HPDE6-E6E7 (cell line): ENCODE results near the gene CCDC197.

ENCODE experiments used
- DNase-seq: peaks from one replicate; pipeline ENCODE4 v3.0.0; 2011; ENCODE audit warnings: missing footprints; ENCODE audit errors: extremely low spot score

CCDC197 gene

DNA sequence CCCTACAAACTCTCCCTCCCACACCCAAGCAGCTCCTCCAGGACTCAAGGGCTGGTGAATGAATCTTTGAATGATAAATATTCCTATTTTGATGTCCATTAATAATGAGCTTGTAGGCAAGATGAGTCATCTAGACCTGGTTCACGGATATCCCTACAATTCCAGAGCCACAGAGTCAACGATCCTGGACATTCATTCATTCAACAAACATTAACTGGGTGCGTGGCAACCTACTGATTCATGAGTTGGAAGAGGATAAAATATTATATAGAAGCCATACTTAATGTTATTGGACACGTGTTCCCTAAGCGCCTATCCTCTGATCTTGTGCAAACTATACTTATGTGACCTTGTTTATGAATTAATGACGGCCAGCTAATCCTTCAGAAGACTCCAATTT, 28.6 kb downstream of the CCDC197 start:
- DNase-seq, result no peak

DNA sequence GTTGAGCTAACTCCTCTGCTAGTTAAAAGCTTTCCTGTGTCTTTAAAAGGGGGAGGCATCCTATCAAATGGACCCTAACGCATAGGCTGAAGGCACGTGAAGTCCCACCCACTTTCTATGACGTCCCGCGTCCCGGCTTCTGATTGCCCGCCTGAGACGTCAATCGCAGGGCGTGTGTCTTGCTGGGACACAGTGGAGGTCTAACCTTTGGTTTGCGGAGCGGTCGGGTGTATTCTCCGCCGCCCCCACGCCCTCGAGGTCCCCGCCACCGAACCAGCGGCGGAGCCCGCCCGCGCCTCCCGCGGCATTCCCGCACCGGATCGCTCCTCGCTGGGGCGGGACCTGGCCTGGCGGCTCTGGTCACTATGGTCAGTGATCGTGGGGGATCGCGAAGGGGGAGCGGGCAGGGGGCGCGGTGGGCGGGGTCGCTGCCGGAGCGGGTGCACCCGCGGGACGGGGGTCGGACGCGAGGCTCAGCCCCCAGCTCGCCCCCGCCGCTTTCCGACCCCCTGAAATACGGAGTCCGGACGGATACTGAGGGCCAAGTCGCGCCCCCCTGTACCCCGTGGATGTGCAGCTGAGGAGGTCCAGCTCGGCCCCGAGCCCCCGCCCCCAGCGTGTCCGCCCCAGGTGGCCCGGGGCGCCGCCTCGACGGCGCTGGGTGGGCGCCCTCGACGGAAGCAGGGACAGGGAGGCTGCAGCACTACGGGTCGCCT, 29.2 kb downstream of the CCDC197 start, which contains the start of gene OTUB2:
TSS of gene OTUB2 (plus strand) at position 168 of the 716 bp plus-strand sequence. CDS start at position 366, 198 bp downstream.
- peak; percentile 100 for DNase-seq

DNA sequence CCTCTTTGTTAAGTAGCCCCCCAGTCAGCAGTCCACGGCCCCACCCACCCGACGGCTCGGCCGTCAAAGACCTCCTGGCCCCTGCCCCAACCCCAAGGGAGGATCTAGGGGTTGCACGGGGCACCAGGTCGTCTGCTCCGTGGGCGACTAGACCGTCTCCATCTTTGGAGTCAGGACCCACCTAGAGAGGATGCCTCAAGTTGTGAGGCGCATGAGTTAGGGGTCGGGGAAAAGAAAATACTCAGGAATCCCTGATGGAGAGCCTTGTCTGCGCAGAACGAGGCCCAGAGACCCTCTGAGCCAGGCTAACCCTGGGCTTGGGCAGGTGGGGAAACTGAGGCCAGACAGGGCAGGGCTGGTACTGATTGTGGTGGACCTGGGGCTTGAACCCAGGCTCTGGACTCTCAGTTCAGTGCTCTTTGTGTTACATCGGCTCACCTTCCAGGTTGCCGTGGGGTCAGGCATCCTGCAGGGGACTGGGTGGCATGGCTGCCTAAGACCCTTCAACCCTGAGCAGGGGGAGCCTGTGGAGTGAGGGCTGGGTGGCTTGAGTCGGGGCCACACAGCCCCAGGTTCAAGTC, 29.9 kb downstream of the CCDC197 start:
- no peak for DNase-seq

DNA sequence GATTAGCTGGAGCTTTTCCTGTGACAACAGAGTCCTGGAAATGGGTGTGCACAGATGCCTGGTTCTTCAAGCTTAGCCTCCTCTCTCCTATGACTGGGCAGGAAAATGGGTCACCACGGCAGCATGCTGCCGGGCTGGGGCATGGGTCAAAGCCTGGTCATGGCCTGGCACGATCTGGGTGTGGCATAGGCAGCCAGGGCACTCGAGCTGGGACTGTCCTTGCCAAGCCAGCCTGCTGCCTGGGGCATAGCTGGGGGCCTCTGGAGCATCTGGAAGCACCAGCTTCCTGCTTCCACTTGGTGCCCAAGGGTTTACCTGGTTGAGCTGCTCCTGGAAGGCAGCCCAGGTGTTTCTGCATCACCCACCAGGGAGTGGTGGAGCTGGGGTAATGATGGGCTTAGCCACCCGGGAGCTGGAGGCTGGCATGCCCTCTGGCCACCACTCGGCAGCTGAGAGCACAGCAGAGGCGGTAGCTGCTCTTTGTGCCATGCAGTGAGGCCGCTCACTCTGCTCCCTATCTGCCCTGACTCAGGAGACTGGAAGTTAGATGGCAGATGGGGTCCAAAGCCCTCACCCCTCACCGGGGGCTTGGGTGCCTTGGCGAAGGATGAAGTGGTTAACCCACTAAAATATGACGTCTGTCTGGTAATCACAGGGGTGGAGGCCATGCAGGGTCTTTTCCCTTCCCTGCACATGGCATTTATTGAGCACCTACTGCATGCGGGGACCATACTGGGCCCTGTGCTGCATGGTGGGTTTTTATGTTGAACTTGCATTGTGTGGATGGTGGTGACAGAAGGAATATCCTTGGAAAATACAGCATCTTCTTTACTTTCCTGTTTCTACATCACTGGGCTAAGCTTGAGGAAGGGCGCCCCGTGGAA, 30.7 kb downstream of the CCDC197 start:
- peak; percentile 39 for DNase-seq

DNA sequence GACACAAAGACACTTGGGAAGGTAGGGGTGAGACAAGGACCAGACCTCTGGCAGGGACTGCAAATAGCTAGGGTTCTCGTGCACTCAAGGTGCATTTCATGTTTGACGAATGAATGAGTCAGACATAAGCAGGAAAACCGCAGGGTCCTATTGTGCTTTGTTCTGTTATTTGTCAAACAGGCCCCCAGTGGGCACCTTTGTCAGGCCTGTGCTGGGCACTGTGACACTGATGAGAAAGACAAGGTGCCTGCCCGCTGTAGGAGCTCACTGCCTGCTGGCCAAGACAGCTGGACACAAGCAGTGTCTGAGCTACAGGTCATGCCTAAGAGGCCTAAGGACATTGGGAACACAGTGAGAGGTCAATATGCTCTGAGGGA, 31.3 kb downstream of the CCDC197 start:
- DNase-seq, result peak; percentile 78

DNA sequence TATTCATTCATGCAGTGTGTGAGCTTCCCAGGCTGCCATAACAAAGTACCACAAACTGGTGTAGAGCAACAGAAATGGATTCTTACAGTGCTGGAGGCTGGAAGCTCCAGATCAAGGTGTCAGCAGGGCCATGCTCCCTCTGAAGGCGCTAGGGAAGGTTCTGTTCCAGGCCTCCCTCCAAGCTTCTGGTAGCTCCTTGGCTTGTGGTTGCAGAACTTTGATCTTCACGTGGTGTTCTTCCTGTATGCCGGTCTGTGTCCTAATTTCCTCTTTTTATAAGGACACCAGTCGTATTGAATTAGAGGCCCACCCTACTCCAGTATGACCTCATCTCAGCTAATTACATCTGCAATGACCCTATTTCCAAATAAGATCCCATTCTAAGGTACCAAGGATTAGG, 32.2 kb downstream of the CCDC197 start:
- no peak for DNase-seq

DNA sequence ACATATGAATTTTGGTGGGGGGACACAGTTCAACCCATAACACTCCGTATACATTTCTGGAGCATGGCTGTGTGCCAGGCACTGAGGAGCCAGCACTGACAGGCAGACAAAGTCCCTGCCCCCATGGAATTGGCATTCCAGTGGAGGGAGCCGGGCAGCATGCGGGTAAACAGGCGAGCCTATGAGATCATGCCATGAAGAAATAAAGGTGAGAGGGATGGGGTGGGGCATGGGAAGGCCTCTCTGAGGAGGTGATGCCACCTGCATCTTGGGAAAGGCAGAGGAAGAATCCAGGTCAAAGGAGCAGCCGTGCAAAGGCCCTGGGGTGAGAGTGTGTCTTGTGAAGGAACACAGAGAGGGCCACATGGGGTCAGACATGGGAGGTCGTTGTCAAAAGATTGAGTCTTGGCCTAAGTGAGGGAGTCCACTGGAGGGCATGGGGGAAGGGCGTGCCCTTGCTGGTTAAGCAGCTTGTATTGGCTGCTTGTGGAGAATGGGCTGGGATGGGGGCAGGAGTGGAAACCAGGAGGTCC, 32.6 kb downstream of the CCDC197 start:
- DNase-seq, result no peak

DNA sequence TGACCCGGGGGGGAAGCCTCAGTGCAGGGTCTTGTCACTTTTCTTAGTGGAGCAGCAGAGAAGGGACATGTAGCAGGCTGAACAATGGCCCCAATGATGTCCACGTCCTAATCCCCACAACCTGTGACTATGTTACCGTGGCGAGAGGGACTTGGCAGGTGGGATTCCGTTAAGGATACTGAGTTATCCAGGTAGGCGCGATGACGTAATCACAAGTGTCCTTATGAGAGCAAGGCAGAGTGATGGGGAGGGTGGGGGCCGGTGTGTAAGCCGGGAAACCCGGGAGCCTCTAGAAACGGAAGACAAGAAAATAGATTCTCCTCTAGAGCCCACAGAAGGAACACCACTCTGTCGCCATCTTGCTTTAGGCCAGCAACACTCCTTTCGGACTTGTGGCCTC, 33.5 kb downstream of the CCDC197 start:
- no peak for DNase-seq

DNA sequence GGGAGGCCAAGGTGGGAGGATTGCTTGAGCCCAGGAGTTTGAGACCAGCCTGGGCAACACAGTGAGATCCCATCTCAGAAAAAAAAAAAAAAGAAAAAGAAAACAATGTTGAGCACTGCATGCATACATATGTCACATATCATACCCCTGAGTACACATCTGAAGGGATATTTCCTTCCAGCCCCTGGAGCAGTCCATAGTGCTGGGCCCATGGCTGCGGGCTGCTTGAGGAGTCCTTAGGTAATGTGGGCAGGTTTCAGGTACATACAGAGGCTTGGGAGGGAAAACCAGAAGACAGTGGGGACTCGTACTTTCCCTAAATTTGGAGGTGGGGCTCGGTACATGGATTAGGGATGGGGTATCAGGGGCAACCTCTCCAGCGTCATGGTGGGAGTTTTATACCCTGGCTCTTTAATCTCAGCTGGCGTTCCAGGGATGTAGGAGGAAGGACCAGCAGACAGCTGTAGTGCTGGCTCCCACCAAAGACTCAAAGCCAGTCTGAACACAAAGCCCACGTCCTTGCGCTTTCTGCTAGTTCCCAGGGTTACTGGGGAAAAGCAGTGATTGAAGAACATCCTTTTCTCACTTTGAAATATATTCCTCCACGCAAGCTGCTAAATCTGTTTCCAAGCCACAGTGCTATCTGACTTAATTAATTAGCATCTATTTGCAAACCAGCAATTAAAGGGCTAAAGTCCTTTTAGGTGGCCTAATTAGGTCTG, 34.2 kb downstream of the CCDC197 start:
- DNase-seq, result no peak

DNA sequence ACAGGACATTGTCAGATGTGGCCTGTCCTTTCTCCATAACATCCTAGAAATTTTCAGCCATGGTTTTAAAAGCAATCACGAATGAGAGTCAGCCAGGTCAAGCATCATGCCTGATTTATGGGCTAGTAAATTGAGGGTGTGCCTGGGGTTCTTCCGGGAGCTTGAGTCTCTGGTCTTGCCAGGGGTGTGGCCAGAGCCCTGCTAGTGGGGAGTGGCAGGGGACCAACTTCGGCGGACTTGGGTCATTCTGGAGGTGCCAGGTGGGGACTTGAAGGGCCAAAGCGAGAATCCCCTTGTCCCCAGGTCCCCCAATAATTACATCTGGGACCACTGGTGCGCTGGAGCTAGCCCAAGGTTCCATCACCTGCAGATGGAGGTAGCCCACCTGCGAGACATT, 34.8 kb downstream of the CCDC197 start:
- DNase-seq, result no peak

DNA sequence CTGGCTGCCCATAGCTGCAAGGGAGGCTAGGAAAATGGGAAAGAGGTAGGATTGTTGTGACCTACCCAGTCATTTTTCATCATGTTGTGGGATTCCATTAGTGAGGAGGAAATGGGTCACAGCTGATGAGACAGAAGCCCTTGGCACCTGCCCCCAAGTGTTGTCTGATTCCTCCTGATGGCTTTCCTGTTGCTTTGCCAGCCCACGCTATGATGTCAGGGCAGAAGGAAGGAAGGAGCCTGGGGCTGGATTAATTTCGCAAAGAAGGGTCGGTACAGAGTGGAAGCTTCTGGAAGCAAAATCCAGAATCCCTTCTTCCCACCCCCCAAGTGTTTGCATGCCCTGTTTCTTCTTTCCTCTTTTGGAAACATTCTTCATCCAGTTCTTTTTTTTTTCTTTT, 37.8 kb downstream of the CCDC197 start:
- no peak for DNase-seq

DNA sequence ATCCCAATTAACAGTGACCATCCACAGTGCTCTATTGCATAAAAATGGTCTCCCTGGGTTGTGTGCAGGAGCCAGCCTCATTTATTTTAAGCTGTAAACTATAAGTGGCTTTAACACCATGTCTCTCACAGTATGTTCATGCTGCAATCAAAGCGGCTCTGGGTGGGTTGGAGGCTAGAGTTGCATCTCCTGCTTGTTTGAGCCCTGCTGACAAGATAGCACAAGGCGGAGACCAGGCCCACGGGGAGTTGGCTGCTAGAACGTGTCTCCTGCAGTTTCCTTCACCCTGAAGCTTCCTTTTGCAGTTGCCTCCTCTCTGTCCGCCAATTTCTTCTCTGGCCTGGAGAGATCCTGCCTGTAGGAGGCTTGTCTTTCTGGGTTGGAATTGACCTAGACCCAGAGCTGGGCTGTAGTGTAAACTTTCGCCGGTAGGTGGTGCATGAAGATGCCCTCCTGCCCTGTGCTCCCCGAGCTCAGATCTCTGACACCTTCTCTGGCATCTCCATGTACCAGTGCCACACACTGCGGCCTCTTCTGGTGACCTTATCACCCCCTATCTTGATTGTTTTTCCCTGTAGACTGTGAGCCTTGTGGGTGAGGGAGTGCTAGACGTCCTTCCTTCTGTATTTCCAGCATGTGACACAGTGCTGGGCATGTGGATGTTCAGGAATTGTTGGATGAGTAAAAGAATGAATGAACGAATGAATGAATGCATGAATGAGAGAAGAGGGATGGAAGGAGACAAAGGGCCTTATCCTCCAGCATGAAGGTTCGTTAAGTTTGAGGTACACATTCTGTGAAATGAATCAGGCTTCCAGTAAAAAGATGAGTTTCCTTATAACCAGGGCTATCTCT, 39.4 kb downstream of the CCDC197 start:
- peak; percentile 80 for DNase-seq

DNA sequence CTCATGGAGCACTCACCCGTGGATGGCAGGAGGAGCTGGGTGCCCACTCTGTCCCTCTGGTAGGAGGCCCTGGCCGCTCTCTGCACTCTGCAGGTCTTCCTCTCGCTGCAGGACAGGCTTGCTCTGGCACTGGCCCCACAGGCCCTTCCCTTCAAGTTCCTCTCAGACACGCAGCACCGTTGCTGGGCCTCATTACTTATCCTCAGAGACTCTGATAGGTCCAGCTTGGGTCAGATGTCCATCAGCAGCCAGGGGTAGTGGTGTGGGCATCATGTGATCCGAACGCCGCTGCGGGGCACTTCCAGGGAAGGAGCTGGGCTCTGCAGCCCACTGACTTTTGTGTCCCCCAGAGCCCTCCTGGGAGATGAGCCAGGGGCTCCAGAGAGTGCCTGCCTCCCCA, 40.9 kb downstream of the CCDC197 start:
- no peak for DNase-seq

DNA sequence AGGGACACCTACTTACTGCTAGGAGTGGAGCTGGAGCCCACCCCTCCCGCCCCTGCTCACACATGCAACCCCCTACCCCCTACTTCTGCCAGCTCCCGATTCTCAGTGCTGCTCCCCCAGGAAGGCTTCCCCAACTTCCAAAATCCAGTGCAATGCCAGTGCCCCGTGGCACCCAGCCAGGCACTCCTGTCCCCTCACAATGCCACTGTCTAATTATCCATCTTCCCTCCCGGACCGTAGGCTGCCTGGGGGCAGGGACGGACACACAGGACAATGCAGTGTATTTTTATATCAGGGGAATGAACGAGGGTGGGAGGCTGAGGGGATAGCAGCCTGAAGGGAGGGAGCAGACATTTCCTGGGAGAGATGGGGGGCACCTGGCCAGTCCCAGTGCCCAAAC, 41.4 kb downstream of the CCDC197 start:
- DNase-seq, result no peak

DNA sequence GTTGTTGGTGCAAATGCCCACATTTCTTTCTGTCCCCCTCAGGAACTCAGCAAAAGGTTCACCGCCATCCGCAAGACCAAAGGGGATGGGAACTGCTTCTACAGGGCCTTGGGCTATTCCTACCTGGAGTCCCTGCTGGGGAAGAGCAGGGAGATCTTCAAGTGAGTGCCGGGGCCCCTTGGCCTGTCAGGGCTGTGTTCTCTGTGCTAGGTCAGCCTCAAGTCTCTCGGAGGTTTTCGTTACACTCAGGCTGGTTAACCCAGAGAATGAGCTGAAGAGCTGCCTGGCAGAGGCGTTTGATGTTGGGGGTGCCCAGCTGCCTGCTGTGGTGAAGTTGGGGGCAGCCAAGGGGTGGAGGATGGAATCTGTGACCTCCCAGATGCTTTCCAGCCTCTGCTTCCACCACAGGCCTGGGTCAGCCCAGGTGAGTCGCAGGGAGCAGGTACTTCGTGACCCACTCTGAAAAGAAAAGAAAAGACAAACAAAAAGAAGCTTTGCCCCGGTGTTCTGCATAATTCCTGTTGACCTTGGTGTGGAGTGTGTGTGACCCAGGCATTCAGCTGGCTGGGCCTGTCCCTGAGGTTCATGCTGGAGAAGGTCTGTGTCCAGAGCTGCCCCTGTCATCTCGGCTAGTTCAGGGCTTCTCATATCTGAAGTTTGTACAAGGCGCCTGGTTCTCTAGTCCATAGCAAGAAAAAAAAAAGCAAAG, 42.0 kb downstream of the CCDC197 start:
- DNase-seq, result no peak

DNA sequence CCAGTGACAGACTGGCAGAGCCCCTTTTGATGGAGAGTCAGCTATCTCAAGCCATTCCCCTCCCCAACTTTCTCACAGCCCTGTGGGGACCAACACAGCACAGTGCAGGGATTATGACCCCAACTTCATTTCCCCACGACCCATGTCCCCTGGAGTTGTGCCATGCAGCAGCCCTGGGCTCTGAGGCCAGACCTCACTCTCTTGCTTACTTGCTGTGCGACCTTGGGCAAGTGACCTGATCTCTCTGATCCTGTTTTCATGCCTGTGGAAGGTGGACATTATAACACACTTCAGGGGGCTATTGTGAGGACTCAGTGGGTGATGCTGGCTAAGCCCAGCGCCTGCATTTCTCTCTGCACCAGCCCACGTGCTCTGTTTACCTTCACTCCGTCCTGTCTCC, 43.1 kb downstream of the CCDC197 start:
- no peak for DNase-seq

DNA sequence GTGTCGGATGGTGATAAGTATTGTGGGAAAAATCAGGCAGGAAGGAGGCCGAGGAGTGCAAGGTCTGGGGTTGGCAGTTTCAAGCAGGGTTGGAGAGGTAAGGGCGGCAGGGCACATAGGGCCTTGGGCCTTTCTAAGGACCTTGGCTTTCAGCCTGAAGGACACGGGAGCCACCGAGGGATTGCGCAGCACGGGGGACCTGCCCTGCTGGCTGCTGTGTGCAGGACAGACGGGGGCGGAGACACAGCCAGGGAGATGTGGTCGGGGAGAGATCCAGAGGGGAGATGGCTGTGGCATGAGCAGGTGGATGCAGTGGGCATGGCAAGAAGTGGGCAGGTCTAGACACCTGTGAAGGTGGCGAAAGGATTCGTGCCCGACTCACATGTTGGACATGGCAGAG, 43.7 kb downstream of the CCDC197 start:
- DNase-seq, result no peak

DNA sequence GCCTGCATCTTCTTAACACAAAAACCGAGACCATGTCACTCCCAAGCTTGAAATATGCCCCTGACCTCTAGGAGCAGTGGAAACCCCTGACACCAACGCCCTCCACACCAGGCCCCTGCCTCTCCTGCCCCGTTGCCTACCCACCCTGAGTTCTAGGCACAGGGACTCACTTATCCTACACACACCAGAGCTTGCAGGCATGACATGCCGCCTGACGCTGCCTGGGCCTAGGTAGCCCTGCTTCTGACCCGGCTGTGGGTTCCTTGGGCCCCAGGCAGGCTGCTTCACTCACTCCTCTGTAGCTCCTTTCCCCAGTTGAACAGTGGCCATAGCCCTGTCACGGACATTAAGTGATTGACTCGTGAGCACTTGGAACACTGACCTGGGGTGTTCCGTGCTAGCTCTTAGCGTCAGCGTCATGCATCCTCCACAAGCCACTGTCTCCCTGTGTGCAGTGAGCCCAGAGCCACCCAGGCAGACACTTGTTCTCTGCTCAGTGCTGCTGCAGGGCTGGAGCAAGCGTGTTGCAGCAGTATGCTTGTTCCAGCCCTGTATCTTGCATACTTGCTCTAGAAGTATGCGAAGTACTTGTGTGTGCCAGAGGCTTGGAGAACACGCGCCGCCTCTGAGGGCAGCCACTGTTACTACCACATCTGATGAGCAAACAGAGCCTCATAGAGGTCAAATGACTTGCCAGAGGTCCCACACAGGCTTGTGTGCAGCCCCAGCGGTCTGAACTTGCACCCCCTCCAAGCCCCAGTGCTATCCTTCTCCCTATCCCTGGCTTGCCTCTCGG, 44.6 kb downstream of the CCDC197 start:
- no peak for DNase-seq

DNA sequence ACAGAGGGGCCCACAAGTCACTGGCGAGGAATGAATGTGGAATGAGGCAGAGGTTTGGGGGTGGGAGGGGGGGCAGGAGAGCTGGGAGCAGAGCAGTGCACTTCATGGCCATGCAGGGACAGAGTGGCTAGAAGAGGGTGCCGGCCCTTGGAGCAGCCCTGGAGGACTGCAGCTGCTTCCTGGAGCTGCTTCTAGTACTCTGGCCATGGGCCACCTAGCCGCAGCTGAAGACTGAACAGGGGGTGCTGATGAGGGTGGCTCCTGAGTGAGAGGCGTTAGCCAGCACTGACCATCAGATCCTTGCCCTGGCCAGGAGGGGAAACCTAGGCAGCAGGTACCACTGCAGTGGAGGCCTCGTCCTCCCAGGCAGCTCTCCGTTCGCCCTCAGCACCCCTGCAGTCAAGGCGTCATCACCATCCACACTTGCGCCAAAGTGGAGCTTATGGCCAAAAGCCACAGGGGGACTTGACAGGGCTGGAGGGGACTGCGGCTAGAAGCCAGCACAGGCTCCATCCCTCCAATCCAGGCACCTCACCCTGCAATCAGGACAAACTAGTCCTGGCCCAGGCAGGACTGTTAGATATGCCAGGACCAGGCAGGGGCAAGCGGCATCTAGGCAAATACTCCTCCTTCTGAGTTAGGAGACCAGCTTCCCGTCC, 45.5 kb downstream of the CCDC197 start:
- no peak for DNase-seq
